ENCODE data around the gene CLIC3.

DNA sequence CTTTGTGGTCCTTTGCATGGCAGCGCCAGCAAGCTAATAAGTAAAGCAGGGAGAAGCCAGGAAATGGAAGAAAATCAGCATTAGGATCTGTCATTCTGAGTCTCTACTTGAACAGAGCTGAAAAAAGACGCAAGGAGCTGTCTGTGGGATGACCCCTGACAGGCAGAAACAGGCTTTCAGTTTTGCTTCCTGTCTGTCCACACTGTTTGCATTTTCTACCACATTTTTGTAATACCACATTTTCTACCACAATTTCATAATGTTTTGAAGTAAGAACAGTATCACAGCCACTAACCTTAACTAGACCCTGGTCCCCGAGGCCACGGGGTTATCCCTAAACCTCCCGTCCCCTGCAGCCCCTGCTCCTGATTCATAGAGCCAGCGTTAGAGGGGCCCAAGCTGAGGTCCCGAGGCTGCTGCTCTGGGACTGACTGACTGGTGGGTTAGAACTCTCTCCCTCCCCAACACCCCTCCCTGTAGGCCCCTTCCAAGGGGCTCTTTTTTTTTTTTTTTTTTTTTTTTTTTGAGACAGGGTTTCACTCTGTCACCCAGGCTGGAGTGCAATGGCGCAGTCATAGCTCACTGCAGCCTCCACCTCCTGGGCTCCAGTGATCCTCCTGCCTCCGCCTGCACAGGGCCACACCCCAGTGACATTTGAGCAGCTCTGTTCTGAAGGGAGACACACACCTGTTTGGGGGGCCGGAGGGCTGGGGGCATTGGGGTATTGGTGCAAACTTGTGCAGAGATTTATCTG lies 4.0 kb upstream of the CLIC3 start:
- TF ChIP-seq, protein P1, sequence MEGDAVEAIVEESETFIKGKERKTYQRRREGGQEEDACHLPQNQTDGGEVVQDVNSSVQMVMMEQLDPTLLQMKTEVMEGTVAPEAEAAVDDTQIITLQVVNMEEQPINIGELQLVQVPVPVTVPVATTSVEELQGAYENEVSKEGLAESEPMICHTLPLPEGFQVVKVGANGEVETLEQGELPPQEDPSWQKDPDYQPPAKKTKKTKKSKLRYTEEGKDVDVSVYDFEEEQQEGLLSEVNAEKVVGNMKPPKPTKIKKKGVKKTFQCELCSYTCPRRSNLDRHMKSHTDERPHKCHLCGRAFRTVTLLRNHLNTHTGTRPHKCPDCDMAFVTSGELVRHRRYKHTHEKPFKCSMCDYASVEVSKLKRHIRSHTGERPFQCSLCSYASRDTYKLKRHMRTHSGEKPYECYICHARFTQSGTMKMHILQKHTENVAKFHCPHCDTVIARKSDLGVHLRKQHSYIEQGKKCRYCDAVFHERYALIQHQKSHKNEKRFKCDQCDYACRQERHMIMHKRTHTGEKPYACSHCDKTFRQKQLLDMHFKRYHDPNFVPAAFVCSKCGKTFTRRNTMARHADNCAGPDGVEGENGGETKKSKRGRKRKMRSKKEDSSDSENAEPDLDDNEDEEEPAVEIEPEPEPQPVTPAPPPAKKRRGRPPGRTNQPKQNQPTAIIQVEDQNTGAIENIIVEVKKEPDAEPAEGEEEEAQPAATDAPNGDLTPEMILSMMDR (conservative IDR thresholded peaks at IDR 0.05; ENCODE audit: low read depth, low read length): no peak
- no peak for TF ChIP-seq EZH2 (IDR thresholded peaks at IDR 0.05; ENCODE audit: borderline replicate concordance, low read depth, low read length, poor library complexity, severe bottlenecking)

Measured in A673 (cell line).